ACC112 (cell line): ENCODE measurements around the gene TRMT61A.

ENCODE experiments used
- H2AFZ ChIP-seq: fragments of 200-600 bp; sonication (generic); one replicate; pipeline ENCODE4 v1.6.0; 2017; ENCODE audit warnings: antibody characterized with exemption, low read length; ENCODE audit not compliant: unreplicated experiment
- H3K27ac ChIP-seq: fragments of 200-600 bp; sonication (generic); 2 replicates; pipeline ENCODE4 v1.5.1; 2014; ENCODE audit warnings: low read depth, mild to moderate bottlenecking, antibody characterized with exemption, low read length, moderate library complexity
- H3K27me3 ChIP-seq: fragments of 200-600 bp; sonication (generic); 2 replicates; pipeline ENCODE4 v1.6.1; 2014; ENCODE audit warnings: mild to moderate bottlenecking, antibody characterized with exemption, low read length, moderate library complexity, mixed read lengths; ENCODE audit not compliant: insufficient read depth
- H3K36me3 ChIP-seq: fragments of 200-600 bp; sonication (generic); 2 replicates; pipeline ENCODE4 v1.6.1; 2016; ENCODE audit warnings: mild to moderate bottlenecking, antibody characterized with exemption, low read length, moderate library complexity, mixed read lengths; ENCODE audit not compliant: insufficient read depth
- H3K4me1 ChIP-seq: fragments of 200-600 bp; sonication (generic); one replicate; pipeline ENCODE4 v1.6.1; 2016; ENCODE audit warnings: low read length, mixed read lengths; ENCODE audit not compliant: insufficient read depth, unreplicated experiment, control insufficient read depth
- H3K4me3 ChIP-seq: fragments of 200-600 bp; sonication (generic); 2 replicates; pipeline ENCODE4 v1.5.1; 2014; ENCODE audit warnings: mild to moderate bottlenecking, low read depth, low read length
- H3K79me2 ChIP-seq: fragments of 200-600 bp; sonication (generic); one replicate; pipeline ENCODE4 v1.6.0; 2016; ENCODE audit warnings: low read length; ENCODE audit not compliant: control insufficient read depth, unreplicated experiment, insufficient read depth

The TRMT61A gene

DNA sequence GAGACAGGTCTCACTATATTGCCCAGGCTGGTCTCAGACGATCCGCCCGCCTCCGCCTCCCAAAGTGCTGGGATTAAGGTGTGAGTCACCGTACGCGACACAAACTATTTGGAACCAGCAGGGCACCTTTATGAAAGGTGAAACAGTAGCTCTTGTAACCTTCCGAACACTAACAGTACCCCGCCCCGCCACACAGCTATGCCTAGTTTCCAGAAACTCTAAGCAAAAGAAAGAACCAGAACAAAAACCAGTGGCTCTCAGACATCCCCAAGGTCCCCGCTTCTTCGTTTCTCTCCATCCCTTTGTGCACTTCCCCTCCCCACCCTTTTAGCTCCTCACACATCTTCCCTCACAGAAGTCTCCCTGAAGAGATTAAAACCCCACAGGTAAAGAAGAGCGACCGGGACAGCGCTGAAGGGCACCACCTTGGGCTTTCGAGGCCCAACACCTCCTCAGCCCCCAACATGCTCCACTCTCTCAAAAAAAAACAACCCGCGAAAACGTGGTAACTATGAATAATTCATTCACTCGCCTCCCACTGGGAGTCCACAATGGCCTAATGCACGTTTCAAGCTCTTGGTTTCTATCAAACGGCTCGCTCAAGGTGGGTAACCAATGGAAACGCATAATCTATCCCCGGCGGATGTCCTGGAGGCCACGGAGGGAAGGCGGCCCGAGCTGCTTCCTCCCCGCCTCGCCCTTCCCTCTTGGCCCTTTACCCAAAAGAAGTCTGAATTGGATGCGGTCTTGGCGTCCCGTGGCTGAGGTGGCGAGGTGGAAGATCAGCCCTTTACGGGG lies 32.6 kb downstream of the TRMT61A start:
- Histone ChIP-seq H3K4me1 (peaks cover 48% of the 10 kb centered on the region), H3K36me3 (peaks cover 19% of the 10 kb centered on the region), H2AFZ (peak overlapping the region; percentile 94), H3K4me3 (peak overlapping the region; percentile 99), H3K27me3 (no peaks in the 10 kb centered on the region), H3K27ac (peak overlapping the region; percentile 97), H3K79me2 (peaks cover 92% of the 10 kb centered on the region)

DNA sequence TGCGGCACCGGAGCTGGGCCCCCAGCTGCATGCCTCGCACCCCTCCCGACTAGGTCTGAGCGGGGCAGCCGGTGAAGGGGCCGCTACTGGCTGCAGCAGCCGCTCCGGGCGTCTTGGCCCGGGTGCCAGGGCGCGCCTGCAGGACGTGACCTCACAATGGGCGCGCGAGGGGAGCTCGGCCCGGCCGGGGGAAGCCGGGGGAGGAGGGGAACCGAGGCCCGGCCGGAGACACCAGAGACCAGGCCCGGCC lies 33.1 kb downstream of the TRMT61A start:
- Histone ChIP-seq H2AFZ (peak overlapping the region; percentile 94), H3K27ac (peak overlapping the region; percentile 97), H3K79me2 (peaks cover 90% of the 10 kb centered on the region), H3K27me3 (no peaks in the 10 kb centered on the region), H3K4me1 (peaks cover 47% of the 10 kb centered on the region), H3K4me3 (peak overlapping the region; percentile 99), H3K36me3 (peaks cover 19% of the 10 kb centered on the region)

DNA sequence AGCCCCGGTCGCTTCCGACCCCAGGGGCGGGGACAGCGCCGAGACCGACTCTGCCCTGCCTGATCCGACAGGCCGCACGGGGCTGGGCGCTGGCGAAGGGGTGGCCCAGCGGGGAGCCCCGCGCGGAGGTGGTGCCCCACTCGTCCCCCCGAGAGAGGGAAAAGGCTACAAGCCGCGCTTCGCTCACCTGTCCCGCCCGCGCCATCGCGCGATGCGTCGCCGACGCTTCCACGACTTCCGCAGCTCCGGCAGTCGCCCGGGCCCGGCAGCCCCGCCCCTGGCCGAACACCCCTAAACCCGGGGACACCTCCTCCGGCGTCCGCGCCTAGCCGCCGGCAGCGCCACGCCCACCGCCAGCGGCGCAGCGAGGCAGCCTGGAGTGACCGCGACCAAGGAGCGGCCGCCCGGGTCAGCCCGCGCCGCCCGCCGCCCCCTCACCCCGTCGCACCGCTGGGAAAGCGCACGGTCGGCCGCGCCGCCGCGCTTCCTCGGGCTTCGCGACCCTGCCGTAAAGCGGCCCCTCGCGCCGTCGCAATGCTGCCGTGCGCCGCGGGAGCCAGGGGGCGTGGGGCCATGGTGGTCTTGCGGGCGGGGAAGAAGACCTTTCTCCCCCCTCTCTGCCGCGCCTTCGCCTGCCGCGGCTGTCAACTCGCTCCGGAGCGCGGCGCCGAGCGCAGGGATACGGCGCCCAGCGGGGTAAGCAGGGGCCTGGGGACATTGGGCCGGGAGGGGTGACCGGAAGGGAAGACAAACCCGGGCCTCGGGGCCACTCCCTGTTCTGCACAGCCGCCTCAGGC lies 33.6 kb downstream of the TRMT61A start, which contains the start of the genes BAG5 and COA8:
BAG5 (minus strand) TSS at position 229 of the 797 bp plus-strand sequence. CDS start 1,493 bp downstream, outside the sequence.
COA8 (plus strand) TSS at position 532 of the 797 bp plus-strand sequence; CDS start at position 574, 42 bp downstream.
- H3K79me2 ChIP-seq: peaks cover 89% of the 10 kb centered on the region
- H3K4me3 ChIP-seq: peak within 1 kb of the TSS; percentile 99
- H3K27ac ChIP-seq: peak within 1 kb of the TSS; percentile 97
- peaks cover 19% of the 10 kb centered on the region for H3K36me3 ChIP-seq
- H3K27me3 ChIP-seq: no peaks in the 10 kb centered on the region
- H3K4me1 ChIP-seq: peaks cover 42% of the 10 kb centered on the region
- peak within 1 kb of the TSS; percentile 94 for H2AFZ ChIP-seq

DNA sequence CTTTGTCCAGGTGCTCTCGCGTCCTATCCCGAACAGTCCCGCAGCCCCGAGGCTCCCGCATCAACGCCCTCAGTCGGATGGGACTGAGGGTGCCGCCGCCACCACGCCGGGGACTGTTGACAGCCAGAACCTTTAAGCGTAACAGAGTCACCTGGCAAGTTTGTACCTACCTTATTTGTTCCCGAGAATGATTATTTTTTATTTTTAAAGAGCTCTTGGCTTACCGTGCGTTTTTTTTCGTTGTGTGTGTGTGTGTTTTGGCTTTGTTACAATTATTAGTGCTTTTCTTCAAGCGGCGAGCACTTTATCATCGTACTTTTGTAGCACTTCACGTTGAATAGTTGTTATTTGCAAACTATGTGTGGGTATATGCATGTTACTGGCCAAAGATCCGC lies 34.2 kb downstream of the TRMT61A start:
- Histone ChIP-seq H3K27me3 (no peaks in the 10 kb centered on the region), H3K4me1 (peaks cover 37% of the 10 kb centered on the region), H3K27ac (peak overlapping the region; percentile 97), H3K36me3 (peaks cover 19% of the 10 kb centered on the region), H3K79me2 (peaks cover 90% of the 10 kb centered on the region), H2AFZ (peak overlapping the region; percentile 94), H3K4me3 (peak overlapping the region; percentile 99)

DNA sequence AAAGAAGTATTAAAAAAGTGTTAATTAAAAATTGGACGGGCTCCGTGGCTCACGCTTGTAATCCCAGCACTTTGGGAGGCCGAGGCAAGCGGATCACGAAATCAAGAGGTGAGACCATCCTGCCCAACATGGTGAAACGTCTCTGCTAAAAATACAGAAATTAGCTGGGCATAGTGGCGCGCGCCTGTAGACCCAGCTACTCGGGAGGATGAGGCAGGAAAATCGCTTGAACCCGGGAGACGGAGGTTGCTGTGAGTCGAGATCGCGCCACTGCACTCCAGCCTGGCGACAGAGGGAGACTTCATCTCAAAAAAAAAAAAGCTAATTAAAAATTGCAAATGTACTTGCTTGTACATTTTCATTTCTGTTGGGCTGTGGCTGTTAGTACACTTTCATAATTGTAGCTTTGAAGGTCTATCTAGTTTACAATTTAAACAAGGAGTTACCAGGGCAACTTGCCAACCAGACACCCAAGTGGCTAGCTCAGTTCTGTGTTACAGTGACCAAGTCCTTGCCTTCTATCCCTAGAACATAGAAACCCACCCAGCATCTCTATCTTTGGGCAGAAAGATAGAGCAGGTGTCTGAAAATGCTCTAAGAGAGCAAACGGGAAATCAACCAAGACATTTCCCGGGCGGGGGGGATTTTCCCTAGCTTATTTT lies 35.0 kb downstream of the TRMT61A start:
- H3K4me1 ChIP-seq: peaks cover 29% of the 10 kb centered on the region
- no peak overlapping the region for H2AFZ ChIP-seq
- H3K27me3 ChIP-seq: no peaks in the 10 kb centered on the region
- H3K27ac ChIP-seq: no peak overlapping the region
- H3K36me3 ChIP-seq: peaks cover 18% of the 10 kb centered on the region
- H3K4me3 ChIP-seq: peak overlapping the region; percentile 99
- peaks cover 85% of the 10 kb centered on the region for H3K79me2 ChIP-seq

DNA sequence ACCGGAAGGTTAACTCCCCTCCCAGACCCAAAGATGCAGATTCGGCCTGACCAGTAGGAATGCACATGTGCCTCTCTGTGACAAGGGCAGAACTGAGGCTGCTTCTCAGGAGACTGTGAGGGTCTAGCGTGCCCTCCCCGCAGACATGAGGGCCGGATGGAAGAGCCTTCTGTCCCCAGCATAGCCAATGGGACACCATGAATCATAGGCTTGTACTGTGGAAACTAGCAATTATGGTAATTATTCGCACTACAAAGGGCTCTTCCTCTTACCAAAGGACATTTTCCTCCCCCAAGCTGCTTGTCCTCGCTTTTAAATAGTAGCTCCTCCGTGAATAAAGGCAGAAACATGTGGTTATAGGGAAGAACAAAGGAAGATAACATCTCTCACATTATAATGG lies 40.0 kb downstream of the TRMT61A start:
- Histone ChIP-seq H3K27me3 (no peaks in the 10 kb centered on the region), H3K4me1 (peaks cover 4% of the 10 kb centered on the region), H3K36me3 (no peaks in the 10 kb centered on the region), H2AFZ (no peak overlapping the region), H3K79me2 (peaks cover 57% of the 10 kb centered on the region), H3K4me3 (no peak overlapping the region), H3K27ac (no peak overlapping the region)

DNA sequence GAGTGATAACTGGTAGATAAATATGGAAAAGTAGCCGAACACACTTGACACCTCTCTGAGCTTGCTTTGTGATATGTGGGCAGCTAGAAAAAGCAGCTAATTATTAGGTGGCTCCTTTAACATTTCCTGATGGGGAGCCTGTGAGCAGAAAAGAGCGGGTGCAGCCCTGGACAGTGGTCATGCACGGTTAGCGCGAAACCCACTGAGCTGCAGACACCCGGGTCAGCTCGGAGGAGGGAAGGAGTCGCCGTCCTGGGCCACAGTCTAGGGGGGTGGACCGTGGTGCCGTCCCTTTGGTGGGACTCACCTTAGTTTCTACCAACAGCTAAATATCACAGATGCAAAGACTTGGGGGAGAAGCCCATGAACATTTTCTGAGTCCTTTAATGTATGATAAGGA lies 40.4 kb downstream of the TRMT61A start:
- Histone ChIP-seq H3K4me3 (no peak overlapping the region), H2AFZ (no peak overlapping the region), H3K27me3 (no peaks in the 10 kb centered on the region), H3K79me2 (peaks cover 52% of the 10 kb centered on the region), H3K4me1 (no peaks in the 10 kb centered on the region), H3K27ac (no peak overlapping the region), H3K36me3 (no peaks in the 10 kb centered on the region)

DNA sequence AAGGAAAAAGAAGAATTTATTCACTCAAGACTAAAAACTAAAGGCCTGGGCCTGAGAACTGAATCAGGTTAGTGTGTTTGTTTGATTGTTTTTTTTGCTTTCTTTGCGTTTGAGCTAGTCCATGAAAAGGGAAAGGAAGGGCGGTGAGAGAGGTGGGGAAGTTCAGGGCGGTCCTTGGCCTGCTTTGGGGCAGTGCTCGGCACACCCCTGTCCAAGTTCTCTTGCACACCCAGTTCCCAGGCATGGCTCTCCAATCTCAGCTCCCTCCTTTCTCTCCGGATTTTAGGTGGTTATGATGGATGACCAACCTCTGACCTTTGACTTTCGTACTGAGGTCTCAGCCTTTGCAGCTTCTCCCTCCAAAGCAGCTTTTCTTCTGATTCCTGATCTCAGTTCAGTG lies 45.1 kb downstream of the TRMT61A start:
- H3K36me3 ChIP-seq: peaks cover 4% of the 10 kb centered on the region; the same call in 1 of the 2 replicates
- no peak overlapping the region for H3K27ac ChIP-seq
- peaks cover 31% of the 10 kb centered on the region for H3K79me2 ChIP-seq

DNA sequence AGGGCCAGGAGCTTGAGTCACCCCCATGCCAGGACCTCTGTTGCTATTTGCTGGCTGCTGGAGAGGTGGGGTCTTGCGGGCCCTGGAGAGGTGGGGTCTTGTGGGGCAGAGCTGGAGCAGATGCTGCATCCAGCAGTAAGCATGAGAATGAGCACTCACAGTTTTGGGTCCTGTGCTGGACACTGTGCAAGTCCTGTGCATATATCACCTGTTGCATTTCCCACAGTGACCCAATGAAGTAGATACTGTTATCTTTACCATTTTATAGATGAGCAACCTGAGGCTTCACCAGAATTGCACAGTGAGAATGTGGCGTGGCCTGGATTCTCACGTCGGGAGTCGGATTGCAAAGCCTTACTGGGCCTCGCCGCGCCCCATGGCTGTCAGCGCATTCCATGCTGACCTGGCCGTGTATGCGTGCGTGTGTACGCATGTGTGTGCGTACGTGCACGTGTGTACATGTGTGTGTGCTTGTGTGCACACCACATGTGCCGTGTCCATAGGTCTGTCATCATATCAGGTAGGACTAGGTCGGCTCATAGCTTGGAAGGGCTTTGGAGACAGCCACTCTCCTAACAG lies 45.8 kb downstream of the TRMT61A start:
- Histone ChIP-seq H3K27ac (no peak overlapping the region), H3K4me1 (peaks cover 15% of the 10 kb centered on the region), H3K4me3 (no peak overlapping the region), H2AFZ (no peak overlapping the region), H3K36me3 (peaks cover 4% of the 10 kb centered on the region; the same call in 1 of the 2 replicates), H3K27me3 (no peaks in the 10 kb centered on the region), H3K79me2 (peaks cover 25% of the 10 kb centered on the region)

More for the DNA sequence above, 45.1 kb downstream of the TRMT61A start:
- no peak overlapping the region for H3K4me3 ChIP-seq
- H2AFZ ChIP-seq: no peak overlapping the region
- H3K27me3 ChIP-seq: no peaks in the 10 kb centered on the region
- H3K4me1 ChIP-seq: peaks cover 15% of the 10 kb centered on the region

DNA sequence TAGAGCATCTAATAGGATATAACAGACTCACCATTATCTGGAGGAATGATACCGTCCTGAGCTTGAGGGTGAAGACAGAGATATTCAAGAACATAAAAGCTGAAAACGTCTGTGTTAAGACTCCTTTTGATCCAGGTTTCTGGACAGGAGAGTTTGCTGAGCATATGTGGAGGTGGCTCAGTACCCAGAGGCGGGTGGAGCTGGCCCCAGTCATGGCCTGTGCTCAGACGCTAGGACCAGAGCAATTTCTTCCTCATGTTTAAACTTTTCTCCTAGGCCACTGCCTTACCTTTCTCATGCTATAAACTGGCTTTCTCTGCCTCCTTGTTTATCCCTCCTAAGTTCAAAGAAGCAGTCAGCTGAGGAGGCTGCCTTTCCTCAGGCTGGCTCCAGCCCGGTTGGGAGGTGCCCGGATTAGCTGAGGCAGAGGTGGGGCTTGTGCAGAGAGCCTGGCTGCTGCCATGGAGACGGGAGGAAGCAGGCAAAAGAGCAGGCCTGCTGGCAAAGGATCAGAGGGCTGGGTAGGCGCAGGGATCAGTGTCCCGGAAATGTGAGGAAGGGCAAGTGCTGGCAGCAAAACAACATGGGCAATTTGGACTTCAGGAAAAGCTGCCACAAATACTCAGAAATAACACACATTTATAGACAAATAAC lies 47.5 kb downstream of the TRMT61A start:
- Histone ChIP-seq H3K27ac (peak overlapping the region; percentile 69), H3K4me1 (peaks cover 15% of the 10 kb centered on the region), H3K36me3 (peaks cover 9% of the 10 kb centered on the region; the same call in 1 of the 2 replicates), H3K4me3 (peak overlapping the region; percentile 7; the same call in 1 of the 2 replicates), H3K27me3 (no peaks in the 10 kb centered on the region), H3K79me2 (peaks cover 18% of the 10 kb centered on the region), H2AFZ (no peak overlapping the region)
